HepG2 (cell line): ENCODE data around the gene CDK6. TPM values are rescaled to one million over a fixed set of nuclear protein-coding genes. Genes with fewer than 3 reads are reported as not detected.
A peak's percentile ranks its signal among the peaks of the same experiment; 100 is the strongest.

Experiments
- ATAC-seq: fragments of 200-7000 bp; cut with Tn5 transposase; 3 replicates; pipeline ENCODE4 v1.9.1; 2020; ENCODE audit warnings: mild to moderate bottlenecking, moderate library complexity
- BruUV-seq: library from RNA; stranded (reverse); fragments of 400-500 nt; replicated peaks from 2 replicates; lab custom pipeline; 2021; lab: Mats Ljungman, UMichigan
- CTCF ChIA-PET: fragments of 300-600 bp; formaldehyde crosslinking; extraction: SDS; loops from one replicate; lab custom pipeline; 2021; ENCODE audit warnings: low total read pairs, inconsistent platforms, low intra/inter-chr PET ratio; lab: Yijun Ruan, JAX
- POLR2A ChIA-PET: fragments of 350-600 bp; sonication (Branson Sonifier 250); formaldehyde crosslinking; loops from one replicate; lab custom pipeline; 2020; ENCODE audit warnings: antibody characterized with exemption, inconsistent platforms; lab: Yijun Ruan, JAX
- DNase-seq: peaks from one replicate; pipeline ENCODE4 v3.0.0-alpha.2; 2015; ENCODE audit warnings: low spot score
- FAIRE-seq: peaks from 3 replicates; lab custom pipeline; 2011; peaks lifted over from hg19 to GRCh38; lab: Jason Lieb, UNC
- H2AFZ ChIP-seq: one replicate; pipeline ENCODE4 v1.6.1; 2011; ENCODE audit warnings: low read length, inconsistent platforms
- H3K27ac ChIP-seq: fragments of 300-600 bp; 3 replicates; pipeline ENCODE4 v1.8.0; 2011; ENCODE audit warnings: mixed run types, mild to moderate bottlenecking, mixed read lengths, low read length, inconsistent platforms; ENCODE audit not compliant: insufficient read depth; ENCODE audit errors: extremely low read length
- H3K27me3 ChIP-seq, 2 experiments: fragments of 200-600 bp in 1 of 2; 2 replicates in 1 of 2; 3 replicates in 1 of 2; pipeline versions ENCODE4 v1.6.0 to v1.8.0; 2011; ENCODE audit warnings: low read length in 2 of 2, mild to moderate bottlenecking in 2 of 2, moderate library complexity in 2 of 2, inconsistent platforms in 1 of 2; ENCODE audit not compliant: insufficient read depth in 2 of 2, control insufficient read depth in 1 of 2
- H3K36me3 ChIP-seq, 2 experiments: fragments of 200-600 bp in 1 of 2; replicated peaks in 1 of 2; 2 replicates in 1 of 2; 3 replicates in 1 of 2; pipeline versions ENCODE4 v1.5.1 to v1.8.0; 2011; ENCODE audit warnings: low read length in 2 of 2, inconsistent platforms in 1 of 2; ENCODE audit not compliant: insufficient read depth in 2 of 2, control insufficient read depth in 1 of 2
- H3K4me1 ChIP-seq: 2 replicates; pipeline ENCODE4 v1.5.1; 2012; ENCODE audit warnings: low read length, inconsistent platforms; ENCODE audit not compliant: insufficient read depth
- H3K4me2 ChIP-seq: 2 replicates; pipeline ENCODE4 v1.6.0; 2011; ENCODE audit warnings: low read depth, low read length, inconsistent platforms
- H3K4me3 ChIP-seq, 3 experiments: fragments of 200-600 bp in 1 of 3; sonication (generic), shearing (Covaris generic) in 1 of 3; replicated peaks in 1 of 3; 2 replicates each; pipeline ENCODE4 v1.5.1; 2011 to 2016; ENCODE audit warnings: low read length in 3 of 3, inconsistent platforms in 2 of 3, low read depth in 2 of 3, mild to moderate bottlenecking in 2 of 3, control low read depth in 1 of 3, mixed read lengths in 1 of 3; ENCODE audit not compliant: insufficient read depth in 1 of 3
- H3K79me2 ChIP-seq: one replicate; pipeline ENCODE4 v1.6.1; 2011; ENCODE audit warnings: low read length, inconsistent platforms; ENCODE audit not compliant: insufficient read depth
- H3K9ac ChIP-seq: 2 replicates; pipeline ENCODE4 v1.6.0; 2011; ENCODE audit warnings: mild to moderate bottlenecking, low read depth, low read length, inconsistent platforms; ENCODE audit not compliant: insufficient read depth
- H3K9me3 ChIP-seq: 2 replicates; pipeline ENCODE4 v1.5.1; 2012; ENCODE audit warnings: mild to moderate bottlenecking, low read length
- H4K20me1 ChIP-seq: 2 replicates; pipeline ENCODE4 v1.6.0; 2011; ENCODE audit warnings: inconsistent platforms, mild to moderate bottlenecking, low read length, moderate library complexity; ENCODE audit not compliant: insufficient read depth
- CEBPZ ChIP-seq: IDR thresholded peaks from 2 replicates; pipeline ENCODE4 v1.6.1; 2012; ENCODE audit warnings: low read length, improper control_type of control experiment
- MATR3 ChIP-seq: sonication (generic); formaldehyde crosslinking; IDR thresholded peaks from 2 replicates; pipeline ENCODE4 v1.4.0; 2020; ENCODE audit warnings: missing genetic modification reagents
- NFYB ChIP-seq: sonication (generic); formaldehyde crosslinking; IDR thresholded peaks from 2 replicates; pipeline ENCODE4 v1.4.0; 2020; ENCODE audit warnings: missing genetic modification reagents
- SMYD3 ChIP-seq: sonication (generic); formaldehyde crosslinking; IDR thresholded peaks from 2 replicates; pipeline ENCODE4 v1.8.1; 2023; ENCODE audit warnings: mild to moderate bottlenecking, missing genetic modification reagents
- ZNF264 ChIP-seq: sonication (generic); formaldehyde crosslinking; IDR thresholded peaks from 2 replicates; pipeline ENCODE4 v1.4.0; 2020; ENCODE audit warnings: missing genetic modification reagents
- ZNF577 ChIP-seq: sonication (generic); formaldehyde crosslinking; IDR thresholded peaks from 2 replicates; pipeline ENCODE4 v1.4.0; 2020; ENCODE audit warnings: mild to moderate bottlenecking, low read depth, missing genetic modification reagents, borderline replicate concordance
- ZNF770 ChIP-seq: sonication (generic); formaldehyde crosslinking; IDR thresholded peaks from 2 replicates; pipeline ENCODE4 v1.5.0; 2020; ENCODE audit warnings: mild to moderate bottlenecking, missing genetic modification reagents
- WGBS: methylation state at CpG from one replicate; pipeline ENCODE4 v1.1.6; 2017; ENCODE audit warnings: low lambda C conversion rate; 5-methylcytosine and 5-hydroxymethylcytosine counted together
- in situ Hi-C: cut with HindIII; loops from 2 replicates; pipeline ENCODE4 v1.10.0; 2017; ENCODE audit warnings: low pct_unique_long_range_greater_than_20kb; ENCODE audit not compliant: extremely low pct_ligation_motif_present
- intact Hi-C: fragments of 100-400 bp; cut with micrococcal nuclease; formaldehyde crosslinking; loops from one replicate; pipeline ENCODE4 v1.10.0; 2022; ENCODE audit not compliant: unreplicated experiment
- polyA plus RNA-seq, 8 experiments: library from polyadenylated mRNA; depleted of rRNA in 3 of 8; stranded (reverse) in 7 of 8; unstranded in 1 of 8; fragments of >200 nt; fragmentation: Illumina TruSeq in 4 of 8; extraction: Trizol in 4 of 8; gene quantifications; 2 replicates each; pipeline versions ENCODE4 v1.2.1 to v1.2.3, GENCODE V29; 2011 to 2016; ENCODE audit warnings: low read depth in 4 of 8, missing spikeins in 1 of 8, mixed read lengths in 1 of 8; ENCODE audit not compliant: insufficient read depth in 1 of 8
- total RNA-seq, 5 experiments: library from RNA; depleted of rRNA; stranded (reverse); fragments of >200 nt; fragmentation: Illumina TruSeq; extraction: Trizol; gene quantifications; 2 replicates each; pipeline ENCODE4 v1.2.3, GENCODE V29; 2016; ENCODE audit warnings: low read depth in 1 of 5

CDK6 gene
- total and polyA plus RNA-seq, 2 of the 13 experiments (the other 11 are each of a cell fraction or from before 2014, with no cell fraction given), result 34.6 to 90.8 TPM

- TF ChIP-seq ZNF577 (CRISPR knock-in tag), result no peak
- no peak for TF ChIP-seq MATR3
- TF ChIP-seq ZNF770 (CRISPR knock-in tag), result no peak
- no peak for TF ChIP-seq CEBPZ
- no peak for TF ChIP-seq NFYB (CRISPR knock-in tag)
Observed at GRCh38 chr7:92631067-92631849, 205.1 kb downstream of the CDK6 start (continued).

- intact Hi-C loops, result no loop called here
- 92% methylated on average over 2 of the region's 2 CpGs for whole genome bisulfite sequencing
- CTCF ChIA-PET, result no interaction called here
- Histone ChIP-seq H3K27me3 (no peaks in the 10 kb centered on the region), H3K27ac (no peak overlapping the region), H3K9ac (no peak overlapping the region), H3K79me2 (peaks cover 10% of the 10 kb centered on the region), H2AFZ (no peak overlapping the region), H3K4me2 (no peak overlapping the region), H3K4me1 (peaks cover 21% of the 10 kb centered on the region), H3K9me3 (no peaks in the 10 kb centered on the region), H4K20me1 (no peaks in the 10 kb centered on the region), H3K36me3 (peaks cover 4 to 44% of the 10 kb centered on the region in 2 experiments; a peak in 4 of 5 replicates), H3K4me3 (no peak overlapping the region)
- no peak for DNase-seq
- no peak for FAIRE-seq
- TF ChIP-seq SMYD3 (CRISPR knock-in tag), result no peak
- TF ChIP-seq ZNF264 (CRISPR knock-in tag), result peak; percentile 97
- BruUV-seq, result no TSS peak
- in situ Hi-C loops, result loop anchor here (10.0 kb wide), 1 partner anchor 425 kb away; no protein-coding TSS in a partner anchor
- no peak for ATAC-seq
- POLR2A ChIA-PET, result no interaction called here
Observed at GRCh38 chr7:92629779-92630178, 206.6 kb downstream of the CDK6 start.
